GM19468 (cell line): ENCODE results near the gene CXCL10.
"Not testable (repeated sequence)": the region's sequence is repeated elsewhere in the genome, so short reads cannot be mapped to it uniquely, and the experiment has no call there.

Experiments
- ATAC-seq: cut with Tn5 transposase; IDR thresholded peaks from one replicate; pipeline ENCODE4 v1.9.1; 2021; ENCODE audit warnings: mild to moderate bottlenecking, moderate library complexity, moderate number of reproducible peaks; ENCODE audit not compliant: unreplicated experiment; ENCODE audit errors: extremely low read depth

The CXCL10 gene

GRCh38 chr4:76023389-76023788 is at the start of gene CXCL10:
Gene CXCL10 (minus strand): TSS chr4:76023497. CDS start chr4:76023431, 66 bp downstream.
- ATAC-seq, result no peak

DNA sequence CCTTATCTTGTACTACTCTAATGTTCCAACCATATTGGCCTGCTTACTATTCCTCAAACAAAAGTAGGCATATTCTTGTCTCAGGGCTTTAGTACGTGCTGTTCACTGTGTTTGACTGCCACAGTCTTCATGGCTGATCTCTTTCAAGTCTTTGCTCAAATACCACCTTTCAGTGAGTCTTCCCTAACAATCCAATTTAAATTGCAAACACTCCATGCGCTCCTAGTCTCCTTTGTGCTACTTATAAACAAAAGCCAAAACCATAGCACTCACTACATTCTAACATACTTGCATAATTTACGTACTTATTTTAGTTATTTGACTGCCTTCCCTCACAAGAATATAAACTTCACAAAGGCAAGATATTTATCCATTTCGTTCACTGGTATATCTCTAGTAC is 49.5 kb upstream of the CXCL10 start:
- ATAC-seq, result no peak

- ATAC-seq, result no peak
These were observed 44.5 kb upstream of the CXCL10 start for GRCh38 chr4:76067652-76068286.

DNA sequence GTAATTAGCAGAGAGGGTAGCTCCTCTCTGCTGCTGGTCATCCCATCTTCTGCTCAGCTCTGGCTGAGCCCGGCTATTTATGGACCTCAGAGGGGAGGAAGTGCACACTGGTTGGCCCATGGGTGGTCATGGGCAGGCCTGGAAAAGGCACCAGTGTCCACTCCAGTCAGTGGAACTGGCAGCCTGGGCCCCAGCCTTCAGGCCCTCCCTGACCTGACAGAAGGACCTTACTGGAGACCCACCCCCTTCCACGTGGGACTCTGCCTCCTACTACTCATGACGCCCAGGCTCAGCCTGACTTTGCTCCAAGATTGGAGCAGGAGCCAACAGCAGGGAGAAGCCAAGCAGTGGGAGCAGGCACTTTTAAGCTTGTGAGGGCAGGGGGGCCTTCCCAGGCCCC is 43.2 kb upstream of the CXCL10 start:
- ATAC-seq, result no peak

DNA sequence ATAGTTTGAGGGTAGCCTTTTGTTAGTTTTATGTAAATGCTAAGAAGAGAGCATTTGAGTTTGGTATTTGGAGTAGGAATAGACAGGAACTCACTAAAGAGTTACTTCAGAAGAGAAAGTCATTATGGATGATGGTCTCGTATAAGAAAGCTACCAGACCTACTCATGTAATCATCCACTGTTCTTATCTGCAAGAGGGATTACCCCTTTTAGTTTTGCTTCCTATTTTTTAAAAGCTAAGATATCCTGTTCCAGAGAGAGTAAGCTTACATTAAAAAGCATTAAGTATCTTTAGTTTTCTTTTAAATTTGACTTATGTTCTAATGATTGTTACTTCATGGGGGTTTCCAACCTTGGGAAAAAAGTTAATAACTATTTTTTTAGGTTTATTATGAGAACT is 38.7 kb upstream of the CXCL10 start:
- no peak for ATAC-seq

DNA sequence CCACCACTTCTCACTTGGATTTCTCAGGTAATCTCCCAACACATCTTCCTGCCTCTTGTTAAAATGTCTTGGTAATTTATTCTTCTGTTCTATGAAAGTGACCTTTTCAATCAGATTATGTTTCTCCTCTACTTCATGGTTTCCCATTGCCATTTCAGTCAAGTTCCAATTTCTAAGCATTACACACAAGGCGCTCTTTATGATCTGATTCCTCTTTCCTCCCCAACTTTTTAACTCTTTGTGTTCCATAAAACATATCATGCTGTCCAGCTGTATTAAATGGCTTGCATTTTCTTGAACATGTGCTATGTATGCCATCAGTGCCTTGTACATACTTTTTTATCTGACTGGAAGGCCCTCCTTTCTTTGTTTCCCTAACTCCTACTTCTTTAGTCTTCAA is 38.1 kb upstream of the CXCL10 start:
- ATAC-seq, result no peak

- ATAC-seq, result no peak
These were observed 37.2 kb upstream of the CXCL10 start for GRCh38 chr4:76060506-76060905.

DNA sequence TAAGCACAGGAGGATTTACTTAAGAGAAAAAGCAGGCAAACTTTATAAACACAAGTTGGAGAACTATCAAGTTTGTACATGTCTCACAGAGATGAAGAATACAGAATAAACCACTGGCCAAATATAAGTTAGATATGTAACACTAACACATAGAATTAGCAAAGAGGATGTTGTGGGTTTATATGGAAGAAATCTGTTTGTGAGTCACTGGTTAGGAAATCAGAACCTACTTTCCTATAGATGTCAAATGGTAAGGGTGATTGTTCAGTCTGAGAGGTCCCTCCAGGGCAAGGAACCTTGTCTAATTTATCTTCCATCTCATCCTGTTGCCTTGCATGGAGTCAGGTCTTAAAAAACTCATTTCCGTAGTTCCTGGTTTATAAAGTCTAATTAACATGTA is 36.5 kb upstream of the CXCL10 start:
- no peak for ATAC-seq

DNA sequence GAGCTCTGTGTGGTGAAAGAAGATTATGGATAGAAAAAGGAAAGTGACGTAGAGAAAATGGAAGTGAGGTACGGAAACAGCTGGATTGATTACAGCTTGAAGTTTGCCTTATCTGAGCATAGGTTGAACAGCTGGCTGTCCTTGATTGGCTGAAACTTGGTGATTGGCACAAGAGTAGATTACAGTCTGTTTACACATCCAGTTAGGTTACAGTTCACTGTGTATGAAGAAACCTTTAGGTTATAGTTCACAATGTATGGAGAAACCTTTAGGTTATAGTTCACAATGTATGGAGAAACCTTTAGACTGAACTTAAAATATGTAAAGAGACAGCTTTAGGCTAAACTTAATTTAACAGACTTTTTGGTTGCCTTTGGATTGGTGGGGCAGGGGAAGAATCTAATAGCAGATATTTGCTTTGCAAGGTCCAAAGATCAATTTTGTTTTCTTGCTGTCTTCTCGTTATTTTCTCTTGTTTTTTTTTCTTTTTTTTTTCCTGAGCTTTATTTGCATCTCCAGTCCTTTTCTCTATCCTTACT is 35.7 kb upstream of the CXCL10 start:
- ATAC-seq, result no peak

DNA sequence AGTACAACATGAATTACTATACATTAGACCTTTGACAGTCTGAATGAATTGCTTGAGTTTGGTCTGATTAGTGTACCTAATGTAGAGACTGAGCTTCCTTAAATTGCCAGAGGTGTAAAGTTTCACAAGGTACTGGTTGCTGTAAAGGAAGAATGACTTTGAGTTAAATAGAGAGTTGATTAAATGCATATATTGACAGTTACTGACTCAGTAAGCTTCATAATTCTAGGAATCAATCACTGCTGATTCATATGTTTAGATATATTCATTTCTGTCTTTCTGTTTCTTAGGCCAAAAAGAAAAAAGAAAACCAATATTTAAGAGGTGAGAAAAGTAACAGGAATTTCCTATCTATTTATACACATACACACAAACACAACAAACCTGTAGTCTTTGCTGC is 35.0 kb upstream of the CXCL10 start:
- no peak for ATAC-seq

DNA sequence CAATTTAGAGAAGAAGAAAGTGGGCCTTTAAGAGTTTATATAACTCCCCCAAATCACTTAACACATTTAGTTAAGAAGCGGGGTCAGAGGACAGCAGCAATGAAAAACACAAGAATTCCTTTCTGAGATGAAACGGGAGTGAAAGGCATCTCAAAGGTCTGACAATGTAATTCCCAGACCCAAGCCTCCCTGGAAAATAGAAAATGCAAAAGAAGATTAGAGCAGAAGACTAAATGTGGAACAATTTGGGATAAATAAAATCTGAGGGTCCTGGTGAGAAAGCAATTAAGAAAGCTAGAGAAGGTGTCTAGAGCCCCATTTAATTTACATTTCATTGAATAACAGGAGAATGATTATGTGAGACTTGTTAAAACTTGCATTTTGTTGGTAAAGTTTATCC is 32.1 kb upstream of the CXCL10 start:
- no peak for ATAC-seq

DNA sequence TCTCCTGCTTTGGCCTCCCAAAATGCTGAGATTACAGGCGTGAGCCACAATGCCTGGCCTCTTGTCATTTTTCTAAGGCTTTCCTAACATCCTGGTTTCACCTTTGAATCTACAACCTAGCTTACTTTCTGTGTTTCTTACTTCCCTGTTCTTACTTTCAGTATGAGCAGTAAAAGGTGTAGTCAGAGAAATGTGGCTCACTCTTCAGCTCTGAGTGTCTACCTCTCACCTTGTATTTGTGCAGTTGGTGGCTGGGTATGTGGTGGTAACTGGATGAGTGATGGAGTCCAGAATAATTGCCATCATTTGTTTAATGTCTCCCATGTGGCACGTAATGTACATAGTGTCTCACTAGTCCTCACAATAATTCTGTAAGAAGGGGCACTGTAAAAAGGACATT is 31.7 kb upstream of the CXCL10 start:
- ATAC-seq, result peak; percentile 90

GRCh38 chr4:76053730-76054129 is 30.4 kb upstream of the CXCL10 start:
- ATAC-seq, result no peak

DNA sequence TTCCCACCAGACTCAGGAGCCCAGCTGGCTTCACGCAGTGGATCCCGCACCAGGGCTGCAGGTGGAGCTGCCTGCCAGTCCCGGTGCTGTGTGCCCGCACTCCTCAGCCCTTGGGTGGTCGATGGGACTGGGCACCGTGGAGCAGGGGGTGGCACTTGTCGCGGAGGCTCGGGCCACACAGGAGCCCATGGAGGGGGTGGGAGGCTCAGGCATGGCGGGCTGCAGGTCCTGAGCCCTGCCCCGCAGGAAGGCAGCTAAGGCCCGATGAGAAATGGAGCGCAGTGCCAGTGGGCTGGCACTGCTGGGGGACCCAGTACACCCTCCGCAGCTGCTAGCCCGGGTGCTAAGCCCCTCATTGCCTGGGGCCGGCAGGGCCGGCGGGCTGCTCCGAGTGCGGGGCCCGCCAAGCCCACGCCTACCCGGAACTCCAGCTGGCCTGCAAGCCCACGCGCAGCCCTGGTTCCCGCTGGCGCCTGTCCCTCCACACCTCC is 27.3 kb upstream of the CXCL10 start:
- not testable (repeated sequence) for ATAC-seq

DNA sequence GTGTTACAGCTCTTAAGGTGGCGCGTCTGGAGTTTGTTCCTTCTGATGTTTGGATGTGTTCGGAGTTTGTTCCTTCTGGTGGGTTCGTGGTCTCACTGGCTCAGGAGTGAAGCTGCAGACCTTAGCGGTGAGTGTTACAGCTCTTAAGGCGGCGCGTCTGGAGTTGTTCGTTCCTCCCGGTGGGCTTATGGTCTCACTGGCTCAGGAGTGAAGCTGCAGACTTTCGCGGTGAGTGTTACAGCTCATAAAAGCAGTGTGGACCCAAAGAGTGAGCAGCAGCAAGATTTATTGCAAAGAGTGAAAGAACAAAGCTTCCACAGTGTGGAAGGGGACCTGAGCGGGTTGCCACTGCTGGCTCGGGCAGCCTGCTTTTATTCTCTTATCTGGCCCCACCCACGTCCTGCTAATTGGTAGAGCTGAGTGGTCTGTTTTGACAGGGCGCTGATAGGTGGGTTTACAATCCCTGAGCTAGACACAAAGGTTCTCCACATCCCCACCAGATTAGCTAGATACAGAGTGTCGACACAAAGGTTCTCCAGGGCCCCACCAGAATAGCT is 26.6 kb upstream of the CXCL10 start:
- not testable (repeated sequence) for ATAC-seq

- ATAC-seq, result not testable (repeated sequence)
These were observed 21.4 kb upstream of the CXCL10 start for GRCh38 chr4:76044686-76045085.

- not testable (repeated sequence) for ATAC-seq
These were observed 20.0 kb upstream of the CXCL10 start for GRCh38 chr4:76043306-76043705.

DNA sequence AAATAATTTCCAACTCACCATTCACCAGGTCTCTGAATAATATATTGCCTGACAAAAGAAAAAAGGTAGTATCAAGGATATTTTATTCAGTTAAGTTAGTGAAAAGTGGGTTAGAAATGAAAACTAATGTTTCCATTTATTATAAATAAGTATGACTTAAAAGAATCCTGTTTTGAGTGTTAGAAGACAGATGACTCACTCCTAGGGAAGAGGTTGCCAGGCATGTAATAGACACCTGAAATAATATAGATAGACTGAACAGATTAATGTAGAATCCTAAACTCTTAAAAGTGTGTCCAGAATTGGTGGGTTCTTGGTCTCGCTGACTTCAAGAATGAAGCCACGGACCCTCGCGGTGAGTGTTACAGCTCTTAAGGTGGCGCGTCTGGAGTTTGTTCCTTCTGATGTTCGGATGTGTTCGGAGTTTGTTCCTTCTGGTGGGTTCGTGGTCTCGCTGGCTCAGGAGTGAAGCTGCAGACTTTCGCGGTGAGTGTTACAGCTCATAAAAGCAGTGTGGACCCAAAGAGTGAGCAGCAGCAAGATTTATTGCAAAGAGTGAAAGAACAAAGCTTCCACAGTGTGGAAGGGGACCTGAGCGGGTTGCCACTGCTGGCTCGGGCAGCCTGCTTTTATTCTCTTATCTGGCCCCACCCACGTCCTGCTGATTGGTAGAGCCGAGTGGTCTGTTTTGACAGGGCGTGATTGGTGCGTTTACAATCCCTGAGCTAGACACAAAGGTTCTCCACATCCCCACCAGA is 19.1 kb upstream of the CXCL10 start:
- not testable (repeated sequence) for ATAC-seq

- no peak for ATAC-seq
These were observed 13.6 kb upstream of the CXCL10 start for GRCh38 chr4:76036855-76037254.

DNA sequence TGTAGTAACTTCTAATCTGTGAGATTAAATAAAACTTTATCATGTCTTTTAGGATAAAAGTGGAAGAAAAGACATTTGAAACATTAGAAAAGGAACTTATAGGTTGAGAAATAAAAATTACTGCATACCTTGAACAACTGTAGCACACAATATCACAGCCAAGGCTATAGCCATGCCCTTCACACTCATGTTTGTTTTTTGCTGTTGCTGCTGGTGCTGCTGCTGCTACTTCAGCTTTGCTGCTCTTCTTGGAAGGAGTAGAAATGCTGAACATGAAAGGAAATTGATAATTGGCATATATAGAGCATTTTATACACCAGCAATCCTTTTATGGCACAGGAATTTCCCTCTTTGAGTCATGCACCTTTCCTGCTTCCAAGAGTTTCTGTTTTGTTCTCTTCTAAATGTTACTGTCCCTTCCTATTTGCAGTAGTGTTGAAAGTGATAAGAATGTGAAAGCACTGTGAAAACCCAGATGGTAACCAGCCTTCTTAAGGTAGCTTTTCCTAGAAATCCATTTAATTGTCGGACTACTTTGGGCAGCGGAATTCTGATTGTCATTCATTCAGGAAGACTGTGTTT is 12.6 kb upstream of the CXCL10 start, which contains the start of gene CXCL11:
TSS of gene CXCL11 (minus strand) at position 272 of the 582 bp plus-strand sequence. CDS start at position 189, 83 bp downstream.
- ATAC-seq, result no peak

- no peak for ATAC-seq
These were observed 11.8 kb upstream of the CXCL10 start for GRCh38 chr4:76035141-76035540.
